Measurements from ENCODE around the gene MAGEA3.
"Not testable (repeated sequence)": the region's sequence is repeated elsewhere in the genome, so short reads cannot be mapped to it uniquely, and the experiment has no call there.

Gene MAGEA3, protein sequence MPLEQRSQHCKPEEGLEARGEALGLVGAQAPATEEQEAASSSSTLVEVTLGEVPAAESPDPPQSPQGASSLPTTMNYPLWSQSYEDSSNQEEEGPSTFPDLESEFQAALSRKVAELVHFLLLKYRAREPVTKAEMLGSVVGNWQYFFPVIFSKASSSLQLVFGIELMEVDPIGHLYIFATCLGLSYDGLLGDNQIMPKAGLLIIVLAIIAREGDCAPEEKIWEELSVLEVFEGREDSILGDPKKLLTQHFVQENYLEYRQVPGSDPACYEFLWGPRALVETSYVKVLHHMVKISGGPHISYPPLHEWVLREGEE

DNA sequence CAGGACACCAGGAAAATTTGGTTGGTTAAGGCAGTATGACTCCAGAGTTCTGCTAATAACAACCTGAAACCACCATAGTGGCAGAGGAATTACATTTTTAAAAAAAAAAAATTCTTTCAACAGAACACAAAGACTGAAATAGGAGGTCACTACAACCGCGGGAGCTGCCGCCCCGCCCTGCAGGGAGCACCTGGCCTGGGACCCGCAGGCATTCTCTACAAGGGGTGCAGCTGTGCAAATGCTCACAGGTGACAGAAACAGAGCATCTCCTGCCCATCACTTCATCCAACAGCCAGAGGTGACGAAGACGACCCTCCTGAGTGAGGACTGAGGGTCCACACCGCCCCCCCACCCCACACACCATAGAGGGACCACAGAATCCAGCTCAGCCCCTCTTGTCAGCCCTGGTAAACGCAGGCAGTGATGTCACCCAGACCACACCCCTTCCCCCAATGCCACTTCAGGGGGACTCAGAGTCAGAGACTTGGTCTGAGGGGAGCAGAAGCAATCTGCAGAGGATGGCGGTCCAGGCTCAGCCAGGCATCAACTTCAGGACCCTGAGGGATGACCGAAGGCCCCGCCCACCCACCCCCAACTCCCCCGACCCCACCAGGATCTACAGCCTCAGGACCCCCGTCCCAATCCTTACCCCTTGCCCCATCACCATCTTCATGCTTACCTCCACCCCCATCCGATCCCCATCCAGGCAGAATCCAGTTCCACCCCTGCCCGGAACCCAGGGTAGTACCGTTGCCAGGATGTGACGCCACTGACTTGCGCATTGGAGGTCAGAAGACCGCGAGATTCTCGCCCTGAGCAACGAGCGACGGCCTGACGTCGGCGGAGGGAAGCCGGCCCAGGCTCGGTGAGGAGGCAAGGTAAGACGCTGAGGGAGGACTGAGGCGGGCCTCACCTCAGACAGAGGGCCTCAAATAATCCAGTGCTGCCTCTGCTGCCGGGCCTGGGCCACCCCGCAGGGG lies at the start of gene MAGEA3:
Gene MAGEA3, plus strand, starts transcription at position 843 of the 980 bp plus-strand sequence. CDS start 2,039 bp downstream, outside the sequence.
- not testable (repeated sequence) for DNase-seq

DNA sequence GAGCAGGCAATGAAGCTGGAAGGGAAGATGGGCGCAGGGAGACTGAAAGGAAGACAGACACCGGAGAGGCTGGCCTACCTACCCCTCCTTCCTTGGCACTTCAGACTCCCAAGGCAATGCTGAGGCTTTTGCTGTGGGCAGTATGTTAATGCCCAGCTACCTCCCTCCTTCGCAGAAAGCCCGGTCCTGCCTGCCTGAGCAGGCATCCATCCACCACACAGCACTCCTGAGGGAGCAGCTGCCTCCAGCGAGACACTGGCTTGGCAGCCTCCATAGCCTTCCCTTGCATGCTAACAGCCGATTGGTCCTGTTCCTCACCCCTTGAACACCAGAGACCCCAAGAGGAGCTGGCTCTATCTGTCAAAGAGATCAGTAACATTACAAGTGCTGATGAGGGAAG lies 46.5 kb upstream of the MAGEA3 start:
- no peak for DNase-seq

DNA sequence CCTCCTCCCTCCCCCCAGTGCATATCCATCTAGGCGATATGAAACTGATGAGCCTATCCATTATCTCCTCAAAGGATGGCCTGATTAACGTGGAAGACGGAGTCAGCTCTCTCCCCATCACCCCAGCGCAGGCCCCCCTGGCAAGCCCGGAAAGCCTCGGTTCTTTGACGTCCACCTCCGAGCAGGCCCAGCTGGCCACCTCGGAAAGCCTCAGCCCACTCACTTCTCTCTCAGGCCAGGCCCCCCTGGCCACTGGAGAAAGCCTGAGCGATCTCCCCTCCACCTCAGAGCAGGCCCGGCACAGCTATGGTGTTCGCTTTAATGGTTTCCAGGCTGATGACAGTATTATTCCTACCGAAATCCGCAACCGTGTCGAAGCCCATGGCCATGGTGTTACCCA lies 46.1 kb upstream of the MAGEA3 start:
- DNase-seq = no peak

DNA sequence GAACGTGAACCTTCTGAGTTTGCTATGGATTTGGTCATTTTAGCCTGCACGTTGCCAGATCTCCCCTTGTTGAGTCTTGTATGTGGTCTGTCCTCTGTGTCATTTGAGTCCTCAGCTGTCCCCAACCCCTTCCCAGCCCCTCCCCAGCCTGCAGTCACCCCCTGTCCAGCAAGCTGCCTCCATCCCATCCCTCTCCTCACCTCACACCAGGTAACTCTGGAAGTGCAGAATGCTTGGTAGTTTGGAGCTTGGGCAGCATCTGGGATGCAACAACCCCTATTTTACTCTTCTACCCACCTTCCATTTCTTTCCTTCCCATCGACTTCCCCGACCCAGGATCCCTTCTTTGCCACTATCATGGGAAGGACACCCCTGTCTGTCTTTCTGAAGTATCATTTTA lies 42.5 kb upstream of the MAGEA3 start:
- DNase-seq = no peak

DNA sequence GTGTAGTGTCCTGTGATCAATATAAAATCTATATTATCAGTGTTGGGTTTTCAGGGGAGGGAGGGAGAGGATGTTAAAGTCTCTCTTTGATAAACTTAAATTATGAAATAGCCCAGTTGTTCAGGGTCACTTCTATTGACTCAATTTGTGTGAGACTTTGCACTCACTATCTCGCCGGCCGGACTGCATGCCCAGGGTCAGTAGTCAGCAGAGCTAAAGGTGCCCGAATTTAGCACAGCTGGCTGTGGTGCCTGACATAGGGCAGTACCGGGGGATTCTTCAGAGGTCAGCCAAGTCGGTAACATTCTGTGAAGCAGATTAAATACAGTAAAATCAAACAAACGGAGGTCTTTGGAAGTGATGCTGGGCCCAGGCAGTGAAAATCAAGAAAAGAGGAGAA lies 41.7 kb upstream of the MAGEA3 start:
- DNase-seq = no peak

DNA sequence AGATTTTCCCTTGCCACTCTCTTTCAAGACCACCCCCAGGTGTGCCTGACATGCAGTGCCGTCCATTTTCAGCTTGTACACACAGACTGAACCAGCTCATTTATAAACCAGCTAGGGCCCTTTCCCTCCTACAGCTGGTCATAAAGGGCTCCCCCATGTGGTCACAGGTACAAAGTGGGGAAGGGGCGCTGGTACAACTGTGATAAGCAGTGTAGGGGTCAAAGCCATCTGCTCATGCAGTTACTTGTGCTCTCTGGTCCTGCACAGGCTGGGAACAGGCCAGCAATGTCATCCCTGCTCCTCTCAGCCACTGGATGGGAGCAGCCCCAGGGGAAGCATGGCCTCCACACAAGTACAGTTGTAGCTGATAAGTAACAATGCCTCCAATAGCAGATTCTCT lies 40.3 kb upstream of the MAGEA3 start:
- DNase-seq = no peak

DNA sequence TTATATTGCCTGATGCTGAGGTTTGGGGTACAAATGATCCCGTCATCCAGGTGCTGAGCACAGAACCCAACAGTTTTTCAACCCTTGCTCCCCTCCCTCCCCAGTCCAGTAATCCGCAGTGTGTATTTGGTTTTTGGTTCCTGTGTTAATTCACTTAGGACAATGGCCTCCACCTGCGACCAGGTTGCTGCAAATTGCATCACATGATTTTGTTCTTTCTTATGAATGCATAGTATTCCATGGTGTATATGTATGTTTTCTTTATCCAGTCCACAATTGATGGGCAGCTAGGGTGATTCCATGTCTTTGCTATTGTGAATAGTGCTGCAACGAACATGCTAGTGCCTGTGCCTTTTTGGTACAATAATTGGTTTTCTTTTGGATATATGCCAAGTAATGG lies 35.5 kb upstream of the MAGEA3 start:
- DNase-seq = no peak

DNA sequence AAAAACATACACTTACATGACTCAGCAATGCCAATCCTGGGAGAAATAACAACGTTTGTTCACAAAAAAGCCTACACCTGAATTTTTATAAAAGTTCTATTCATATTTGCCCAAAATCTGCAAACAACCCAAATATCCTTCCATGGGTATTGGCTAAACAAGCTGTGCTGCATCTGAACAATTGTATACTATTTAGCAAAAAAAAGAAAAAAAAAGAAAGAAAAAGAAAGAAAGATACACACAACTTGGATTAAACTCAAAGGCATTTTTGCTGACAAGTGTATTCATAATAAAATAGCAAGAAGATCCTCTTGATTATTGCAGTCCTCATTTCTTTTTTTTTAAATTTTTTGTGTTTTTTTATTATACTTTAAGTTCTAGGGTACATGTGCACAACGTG lies 24.5 kb upstream of the MAGEA3 start:
- no peak for DNase-seq

DNA sequence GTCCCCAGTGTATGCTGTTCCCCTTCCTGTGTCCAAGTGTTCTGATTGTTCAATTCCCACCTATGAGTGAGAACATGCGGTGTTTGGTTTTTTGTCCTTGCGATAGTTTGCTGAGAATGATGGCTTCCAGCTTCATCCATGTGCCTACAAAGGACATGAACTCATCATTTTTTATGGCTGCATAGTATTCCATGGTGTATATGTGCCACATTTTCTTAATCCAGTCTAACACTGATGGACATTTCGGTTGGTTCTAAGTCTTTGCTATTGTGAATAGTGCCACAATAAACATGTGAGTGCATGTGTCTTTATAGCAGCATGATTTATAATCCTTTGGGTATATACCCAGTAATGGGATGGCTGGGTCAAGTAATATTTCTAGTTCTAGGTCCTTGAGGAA lies 23.9 kb upstream of the MAGEA3 start:
- DNase-seq = not testable (repeated sequence)

DNA sequence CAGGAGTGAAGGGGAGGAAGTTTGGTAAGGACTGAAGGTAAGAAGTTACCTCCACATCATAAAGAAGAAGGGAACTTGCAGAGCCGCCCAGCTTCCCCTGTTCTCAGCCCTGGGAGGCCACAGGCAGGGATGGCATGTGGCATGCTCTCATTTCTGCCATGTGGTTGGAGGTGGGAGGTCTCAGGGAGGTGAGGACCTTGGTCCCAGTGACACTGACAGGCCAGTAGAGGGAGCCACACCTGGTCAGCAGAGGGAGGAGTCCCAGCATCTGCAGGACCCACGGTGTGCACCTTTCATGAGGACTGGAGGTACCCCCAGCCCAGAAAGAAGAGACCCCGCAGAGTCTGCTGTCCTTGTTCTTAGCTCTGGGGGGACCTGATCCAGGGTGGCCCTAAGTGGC lies 17.6 kb upstream of the MAGEA3 start:
- DNase-seq = not testable (repeated sequence)

DNA sequence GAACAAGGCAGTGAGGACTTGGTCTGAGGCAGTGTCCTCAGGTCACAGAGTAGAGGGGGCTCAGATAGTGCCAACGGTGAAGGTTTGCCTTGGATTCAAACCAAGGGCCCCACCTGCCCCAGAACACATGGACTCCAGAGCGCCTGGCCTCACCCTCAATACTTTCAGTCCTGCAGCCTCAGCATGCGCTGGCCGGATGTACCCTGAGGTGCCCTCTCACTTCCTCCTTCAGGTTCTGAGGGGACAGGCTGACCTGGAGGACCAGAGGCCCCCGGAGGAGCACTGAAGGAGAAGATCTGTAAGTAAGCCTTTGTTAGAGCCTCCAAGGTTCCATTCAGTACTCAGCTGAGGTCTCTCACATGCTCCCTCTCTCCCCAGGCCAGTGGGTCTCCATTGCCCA lies 1.8 kb downstream of the MAGEA3 start:
- not testable (repeated sequence) for DNase-seq

DNA sequence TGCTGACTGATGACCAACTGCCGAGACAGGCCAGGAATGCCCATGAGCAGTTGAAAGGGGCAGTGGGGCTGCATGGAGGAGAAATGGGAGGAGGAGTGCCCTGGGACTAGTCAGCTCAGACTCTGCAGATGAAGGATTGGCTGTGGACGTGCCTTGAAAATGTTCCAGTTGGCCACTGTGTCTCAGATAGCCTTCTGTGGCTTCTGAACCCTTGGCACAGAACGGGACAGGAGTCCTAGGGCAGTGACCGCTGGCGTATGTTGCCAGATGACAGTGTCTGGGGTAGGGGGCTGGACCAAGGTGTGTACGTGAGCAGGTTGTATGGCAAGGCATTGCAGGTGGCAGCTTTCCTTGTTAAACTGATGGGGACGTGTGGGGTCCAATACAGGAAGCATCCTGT lies 7.9 kb downstream of the MAGEA3 start:
- not testable (repeated sequence) for DNase-seq

DNA sequence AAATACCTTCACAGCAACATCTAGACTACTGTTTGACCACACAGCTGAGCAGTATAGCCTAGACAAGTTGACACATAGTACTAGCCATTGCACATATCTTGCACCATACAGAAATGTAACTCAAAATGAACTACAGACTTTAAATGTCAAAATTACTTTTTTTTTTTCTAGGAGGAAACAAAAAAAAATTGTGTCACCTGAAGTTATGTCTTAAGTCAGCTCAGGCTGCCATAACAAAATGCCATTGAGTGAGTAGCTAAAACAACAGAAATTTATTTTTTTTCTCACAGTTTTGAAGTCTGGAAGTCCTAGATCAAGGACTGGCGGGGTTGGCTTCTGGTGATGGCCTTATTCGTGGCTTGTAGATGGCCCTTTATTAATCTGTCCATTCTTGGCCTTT lies 10.6 kb downstream of the MAGEA3 start, which contains the start of gene CSAG2:
Gene CSAG2, minus strand, starts transcription at position 101 of the 400 bp plus-strand sequence. CDS start 161 bp downstream, outside the sequence.
- not testable (repeated sequence) for DNase-seq

DNA sequence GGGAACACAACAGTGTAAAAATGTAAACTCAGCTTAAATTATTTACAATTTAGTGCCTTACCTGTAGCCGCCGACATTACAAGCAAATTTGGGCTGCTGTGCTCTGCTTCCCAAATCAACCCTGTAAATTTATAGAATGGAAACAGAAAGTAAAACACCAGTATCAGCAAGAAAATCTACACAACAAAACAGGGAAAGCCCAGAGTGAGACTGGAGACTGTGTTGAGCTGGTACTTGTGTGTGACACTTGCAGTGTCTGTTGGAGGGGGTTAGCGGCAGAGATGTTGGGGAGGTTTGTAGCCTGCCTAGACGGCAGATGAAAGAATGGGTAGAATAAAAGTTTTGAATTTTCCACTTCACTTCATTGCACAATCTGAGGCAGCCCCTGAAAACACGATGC lies 14.6 kb downstream of the MAGEA3 start:
- not testable (repeated sequence) for DNase-seq

DNA sequence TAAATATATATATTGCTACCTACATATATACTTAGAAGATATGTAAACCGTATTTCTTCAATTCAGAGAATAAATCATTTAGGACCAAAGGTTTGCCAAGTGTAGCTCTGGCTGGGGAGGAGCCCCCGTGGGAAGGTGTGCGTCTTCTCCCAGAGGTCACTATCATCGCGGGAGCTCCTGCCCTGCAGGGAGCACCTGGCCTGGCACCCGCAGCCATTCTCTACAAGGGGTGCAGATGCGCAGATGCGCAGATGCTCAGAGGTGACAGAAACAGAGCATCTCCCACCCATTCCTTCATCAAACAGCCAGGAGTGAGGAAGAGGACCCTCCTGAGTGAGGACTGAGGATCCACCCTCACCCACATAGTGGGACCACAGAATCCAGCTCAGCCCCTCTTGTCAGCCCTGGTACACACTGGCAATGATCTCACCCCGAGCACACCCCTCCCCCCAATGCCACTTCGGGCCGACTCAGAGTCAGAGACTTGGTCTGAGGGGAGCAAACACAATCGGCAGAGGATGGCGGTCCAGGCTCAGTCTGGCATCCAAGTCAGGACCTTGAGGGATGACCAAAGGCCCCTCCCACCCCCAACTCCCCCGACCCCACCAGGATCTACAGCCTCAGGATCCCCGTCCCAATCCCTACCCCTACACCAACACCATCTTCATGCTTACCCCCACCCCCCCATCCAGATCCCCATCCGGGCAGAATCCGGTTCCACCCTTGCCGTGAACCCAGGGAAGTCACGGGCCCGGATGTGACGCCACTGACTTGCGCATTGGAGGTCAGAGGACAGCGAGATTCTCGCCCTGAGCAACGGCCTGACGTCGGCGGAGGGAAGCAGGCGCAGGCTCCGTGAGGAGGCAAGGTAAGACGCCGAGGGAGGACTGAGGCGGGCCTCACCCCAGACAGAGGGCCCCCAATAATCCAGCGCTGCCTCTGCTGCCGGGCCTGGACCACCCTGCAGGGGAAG lies 15.5 kb downstream of the MAGEA3 start, which contains the start of gene MAGEA2B:
Gene MAGEA2B, plus strand, starts transcription at position 814 of the 973 bp plus-strand sequence. CDS start 2,479 bp downstream, outside the sequence.
- DNase-seq = not testable (repeated sequence)

DNA sequence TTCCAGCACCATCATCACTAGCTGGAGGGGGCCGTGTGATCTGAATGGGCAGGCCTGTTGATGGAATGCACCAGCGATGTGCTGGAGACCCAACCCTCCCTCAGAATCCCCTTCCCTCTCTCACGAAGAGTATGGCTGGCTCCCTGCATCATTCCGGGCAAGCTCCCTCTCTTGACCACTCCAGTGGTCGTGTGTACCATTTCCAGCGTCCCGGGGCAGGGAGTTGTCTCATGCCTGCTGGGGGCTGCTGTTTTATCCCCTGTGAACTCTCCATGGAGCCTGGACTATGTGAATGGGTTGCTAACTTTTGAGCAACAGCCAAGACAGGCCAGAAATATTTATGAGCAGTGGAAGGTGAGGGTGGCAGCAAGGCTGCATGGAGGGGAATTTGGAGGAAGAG lies 26.8 kb downstream of the MAGEA3 start:
- no peak for DNase-seq

DNA sequence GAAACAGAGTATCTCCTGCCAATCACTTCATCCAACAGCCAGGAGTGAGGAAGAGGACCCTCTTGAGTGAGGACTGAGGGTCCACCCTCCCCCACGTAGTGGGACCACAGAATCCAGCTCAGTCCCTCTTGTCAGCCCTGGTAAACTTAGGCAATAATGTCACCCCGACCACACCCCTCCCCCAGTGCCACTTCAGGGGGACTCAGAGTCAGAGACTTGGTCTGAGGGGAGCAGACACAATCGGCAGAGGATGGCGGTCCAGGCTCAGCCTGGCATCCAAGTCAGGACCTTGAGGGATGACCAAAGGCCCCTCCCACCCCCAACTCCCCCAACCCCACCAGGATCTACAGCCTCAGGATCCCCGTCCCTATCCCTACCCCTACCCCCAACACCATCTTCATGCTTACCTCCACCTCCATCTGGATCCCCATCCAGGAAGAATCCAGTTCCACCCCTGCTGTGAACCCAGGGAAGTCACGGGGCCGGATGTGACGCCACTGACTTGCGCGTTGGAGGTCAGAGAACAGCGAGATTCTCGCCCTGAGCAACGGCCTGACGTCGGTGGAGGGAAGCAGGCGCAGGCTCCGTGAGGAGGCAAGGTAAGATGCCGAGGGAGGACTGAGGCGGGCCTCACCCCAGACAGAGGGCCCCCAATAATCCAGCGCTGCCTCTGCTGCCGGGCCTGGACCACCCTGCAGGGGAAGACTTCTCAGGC lies 34.8 kb downstream of the MAGEA3 start, which contains the start of the genes CSAG1 and MAGEA12:
Gene CSAG1, minus strand, starts transcription at position 461 of the 715 bp plus-strand sequence. CDS start 1,261 bp downstream, outside the sequence.
Gene MAGEA12, plus strand, starts transcription at position 497 of the 715 bp plus-strand sequence. CDS start 2,405 bp downstream, outside the sequence.
- DNase-seq = no peak

DNA sequence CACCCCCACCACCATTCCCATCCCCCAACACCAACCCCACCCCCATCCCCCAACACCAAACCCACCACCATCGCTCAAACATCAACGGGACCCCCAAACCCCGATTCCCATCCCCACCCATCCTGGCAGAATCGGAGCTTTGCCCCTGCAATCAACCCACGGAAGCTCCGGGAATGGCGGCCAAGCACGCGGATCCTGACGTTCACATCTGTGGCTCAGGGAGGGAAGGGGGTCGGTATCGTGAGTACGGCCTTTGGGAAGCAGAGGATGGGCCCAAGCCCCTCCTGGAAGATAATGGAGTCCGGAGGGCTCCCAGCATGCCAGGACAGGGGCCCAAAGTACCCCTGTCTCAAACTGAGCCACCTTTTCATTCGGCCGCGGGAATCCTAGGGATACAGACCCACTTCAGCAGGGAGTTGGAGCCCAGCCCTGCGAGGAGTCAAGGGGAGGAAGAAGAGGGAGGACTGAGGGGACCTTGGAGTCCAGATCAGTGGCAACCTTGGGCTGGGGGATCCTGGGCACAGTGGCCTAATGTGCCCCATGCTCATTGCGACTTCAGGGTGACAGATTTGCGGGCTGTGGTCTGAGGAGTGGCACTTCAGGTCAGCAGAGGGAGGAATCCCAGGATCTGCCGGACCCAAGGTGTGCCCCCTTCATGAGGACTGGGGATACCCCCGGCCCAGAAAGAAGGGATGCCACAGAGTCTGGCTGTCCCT lies 35.7 kb downstream of the MAGEA3 start:
- not testable (repeated sequence) for DNase-seq

DNA sequence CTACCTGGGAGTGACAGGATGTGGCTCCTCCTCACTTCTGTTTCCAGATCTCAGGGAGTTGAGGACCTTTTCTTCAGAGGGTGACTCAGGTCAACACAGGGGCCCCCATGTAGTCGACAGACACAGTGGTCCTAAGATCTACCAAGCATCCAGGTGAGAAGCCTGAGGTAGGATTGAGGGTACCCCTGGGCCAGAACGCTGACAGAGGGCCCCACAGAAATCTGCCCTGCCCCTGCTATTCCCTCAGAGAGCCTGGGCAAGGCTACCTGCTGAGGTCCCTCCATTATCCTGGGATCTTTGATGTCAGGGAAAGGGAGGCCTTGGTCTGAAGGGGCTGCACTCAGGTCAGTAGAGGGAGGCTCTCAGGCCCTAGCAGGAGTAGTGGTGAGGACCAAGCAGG lies 36.5 kb downstream of the MAGEA3 start:
- no peak for DNase-seq

DNA sequence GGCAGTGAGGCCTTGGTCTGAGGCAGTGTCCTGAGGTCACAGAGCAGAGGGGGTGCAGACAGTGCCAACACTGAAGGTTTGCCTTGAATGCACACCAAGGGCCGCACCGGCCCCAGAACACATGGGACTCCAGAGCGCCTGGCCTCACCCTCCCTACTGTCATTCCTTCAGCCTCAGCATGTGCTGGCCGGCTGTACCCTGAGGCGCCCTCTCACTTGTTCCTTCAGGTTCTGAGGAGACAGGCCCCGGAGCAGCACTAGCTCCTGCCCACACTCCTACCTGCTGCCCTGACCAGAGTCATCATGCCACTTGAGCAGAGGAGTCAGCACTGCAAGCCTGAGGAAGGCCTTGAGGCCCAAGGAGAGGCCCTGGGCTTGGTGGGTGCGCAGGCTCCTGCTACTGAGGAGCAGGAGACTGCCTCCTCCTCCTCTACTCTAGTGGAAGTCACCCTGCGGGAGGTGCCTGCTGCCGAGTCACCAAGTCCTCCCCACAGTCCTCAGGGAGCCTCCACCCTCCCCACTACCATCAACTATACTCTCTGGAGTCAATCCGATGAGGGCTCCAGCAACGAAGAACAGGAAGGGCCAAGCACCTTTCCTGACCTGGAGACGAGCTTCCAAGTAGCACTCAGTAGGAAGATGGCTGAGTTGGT lies 37.4 kb downstream of the MAGEA3 start:
- no peak for DNase-seq

All from DMS79 treated with DMSO at 0.1 percent for 48 hours (cell line).